CD4-positive, CD25-positive, alpha-beta regulatory T cell (primary cell): ENCODE data around the gene EBF4. TPM values are rescaled to one million over a fixed set of nuclear protein-coding genes. Genes with fewer than 3 reads are reported as not detected.

Experiments
- ATAC-seq, 2 donors: fragments of 150-1000 bp; cut with Tn5 transposase; one replicate each; pipeline ENCODE4 v1.10.0; 2021; ENCODE audit warnings: low read depth in 2 of 2, moderate number of reproducible peaks in 2 of 2, moderate library complexity in 1 of 2
- DNase-seq, 3 donors: peaks; one replicate each; pipeline versions ENCODE4 v3.0.0 to v3.0.0-alpha.2; 2012 to 2022; ENCODE audit warnings: mixed read lengths in 1 of 3
- H3K27ac ChIP-seq: one replicate; pipeline ENCODE4 v1.7.0; 2013; ENCODE audit warnings: mild to moderate bottlenecking, low read length; ENCODE audit not compliant: insufficient read depth, poor library complexity, severe bottlenecking
- H3K27me3 ChIP-seq: one replicate; pipeline ENCODE4 v1.7.0; 2013; ENCODE audit warnings: low read length; ENCODE audit not compliant: control insufficient read depth, insufficient read depth
- H3K36me3 ChIP-seq: one replicate; pipeline ENCODE4 v1.7.0; 2013; ENCODE audit warnings: mild to moderate bottlenecking, low read length, moderate library complexity; ENCODE audit not compliant: control insufficient read depth, insufficient read depth
- H3K4me1 ChIP-seq: 2 replicates; pipeline ENCODE4 v1.7.0; 2013; ENCODE audit warnings: mild to moderate bottlenecking, low read length; ENCODE audit not compliant: insufficient read depth, control insufficient read depth, poor library complexity, severe bottlenecking
- H3K4me3 ChIP-seq: one replicate; pipeline ENCODE4 v1.7.0; 2013; ENCODE audit warnings: low read depth, mild to moderate bottlenecking, low read length, moderate library complexity
- H3K9me3 ChIP-seq, 2 experiments: 1 replicate in 1 of 2; 2 replicates in 1 of 2; pipeline ENCODE4 v1.7.0; 2013; ENCODE audit warnings: low read length in 2 of 2, mild to moderate bottlenecking in 1 of 2, moderate library complexity in 1 of 2; ENCODE audit not compliant: control insufficient read depth in 2 of 2
- H3K27ac Mint-ChIP-seq, 3 donors: one replicate each; pipeline ENCODE4 v1.8.0; 2020 to 2022; ENCODE audit warnings: mild to moderate bottlenecking in 3 of 3, mixed read lengths in 3 of 3, moderate library complexity in 2 of 3
- H3K27me3 Mint-ChIP-seq: one replicate; pipeline ENCODE4 v1.8.0; 2022; ENCODE audit warnings: mild to moderate bottlenecking, mixed read lengths
- H3K36me3 Mint-ChIP-seq: one replicate; pipeline ENCODE4 v1.8.0; 2020; ENCODE audit warnings: mixed read lengths
- H3K4me1 Mint-ChIP-seq, 4 donors: one replicate each; pipeline ENCODE4 v1.8.0; 2020 to 2022; ENCODE audit warnings: mixed read lengths in 4 of 4, mild to moderate bottlenecking in 1 of 4
- H3K4me3 Mint-ChIP-seq, 4 donors: one replicate each; pipeline ENCODE4 v1.8.0; 2020 to 2022; ENCODE audit warnings: mild to moderate bottlenecking in 4 of 4, mixed read lengths in 4 of 4, moderate library complexity in 3 of 4
- H3K9me3 Mint-ChIP-seq, 7 donors: one replicate each; pipeline ENCODE4 v1.8.0; 2020 to 2022; ENCODE audit warnings: mixed read lengths in 7 of 7, mild to moderate bottlenecking in 3 of 7, moderate library complexity in 2 of 7
- polyA plus RNA-seq, 4 donors: library from polyadenylated mRNA; unstranded; fragments of 300-500 nt; fragmentation: Illumina TruSeq; gene quantifications; one replicate each; pipeline ENCODE4 v1.2.3, GENCODE V29; 2021
- total RNA-seq: library from RNA; stranded (reverse); gene quantifications from one replicate; pipeline ENCODE4 v1.2.3, GENCODE V29; 2022

EBF4 gene, protein sequence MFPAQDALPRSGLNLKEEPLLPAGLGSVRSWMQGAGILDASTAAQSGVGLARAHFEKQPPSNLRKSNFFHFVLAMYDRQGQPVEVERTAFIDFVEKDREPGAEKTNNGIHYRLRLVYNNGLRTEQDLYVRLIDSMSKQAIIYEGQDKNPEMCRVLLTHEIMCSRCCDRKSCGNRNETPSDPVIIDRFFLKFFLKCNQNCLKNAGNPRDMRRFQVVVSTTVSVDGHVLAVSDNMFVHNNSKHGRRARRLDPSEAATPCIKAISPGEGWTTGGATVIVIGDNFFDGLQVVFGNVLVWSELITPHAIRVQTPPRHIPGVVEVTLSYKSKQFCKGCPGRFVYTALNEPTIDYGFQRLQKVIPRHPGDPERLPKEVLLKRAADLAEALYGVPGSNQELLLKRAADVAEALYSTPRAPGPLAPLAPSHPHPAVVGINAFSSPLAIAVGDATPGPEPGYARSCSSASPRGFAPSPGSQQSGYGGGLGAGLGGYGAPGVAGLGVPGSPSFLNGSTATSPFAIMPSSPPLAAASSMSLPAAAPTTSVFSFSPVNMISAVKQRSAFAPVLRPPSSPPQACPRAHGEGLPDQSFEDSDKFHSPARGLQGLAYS
- total RNA-seq (1.8 TPM), polyA plus RNA-seq (under 1 TPM in 2 of 4 donors, not detected in 2; 0.36 to 0.76 TPM)

- Mint-ChIP-seq H3K4me3 (peak within 1 kb of the TSS; percentile 91 to 95 (median 93)), H3K36me3 (no peaks in the 10 kb centered on the region), H3K4me1 (peaks cover 0 to 30% (median 20%) of the 10 kb centered on the region in 4 donors), H3K27ac (peak within 1 kb of the TSS in 2 of 3 donors; percentile 68 to 85), H3K9me3 (peaks cover 0 to 4% (median 0%) of the 10 kb centered on the region in 7 donors), H3K27me3 (peaks cover 66% of the 10 kb centered on the region)
- peak within 1 kb of the TSS; percentile 48 for H3K4me3 ChIP-seq
- DNase-seq (peak; percentile 19 to 28 (median 22)), ATAC-seq (no peak)
- no peak within 1 kb of the TSS for H3K27ac ChIP-seq
- no peaks in the 10 kb centered on the region for H3K36me3 ChIP-seq
- H3K4me1 ChIP-seq = peaks cover 25% of the 10 kb centered on the region
- H3K9me3 ChIP-seq = no peaks in the 10 kb centered on the region
- H3K27me3 ChIP-seq = peaks cover 29% of the 10 kb centered on the region
These were observed at the start of gene EBF4 for GRCh38 chr20:2692036-2692885. Gene EBF4, plus strand, starts transcription at chr20:2692780. Its CDS starts 866 bp downstream, at chr20:2693646.

DNA sequence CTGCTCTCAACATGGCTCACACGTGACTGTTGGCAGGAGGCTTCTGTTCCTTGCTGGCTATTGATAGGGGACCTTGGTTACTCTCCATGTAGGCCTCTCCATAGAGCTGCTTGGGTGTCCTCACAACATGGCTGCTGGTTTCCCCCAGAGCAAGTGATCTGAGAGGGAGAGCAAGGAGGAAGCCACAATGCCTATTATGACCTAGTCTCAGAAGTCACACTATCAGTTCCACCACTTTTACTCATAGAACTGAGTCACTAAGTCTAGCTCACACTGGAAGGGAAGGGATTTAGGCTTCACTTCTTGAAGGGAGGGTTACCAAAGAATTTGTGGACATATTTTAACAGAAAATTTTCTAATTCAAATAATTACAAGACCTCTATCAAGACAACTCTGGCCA, 48.9 kb upstream of the EBF4 start:
- peaks cover 0 to 10% (median 6%) of the 10 kb centered on the region in 4 donors for H3K4me1 Mint-ChIP-seq
- no peaks in the 10 kb centered on the region for H3K9me3 Mint-ChIP-seq
- no peak for ATAC-seq
- Histone ChIP-seq H3K36me3 (no peaks in the 10 kb centered on the region), H3K4me1 (no peaks in the 10 kb centered on the region), H3K27me3 (no peaks in the 10 kb centered on the region), H3K9me3 (no peaks in the 10 kb centered on the region), H3K27ac (no peak overlapping the region), H3K4me3 (no peak overlapping the region)
- H3K36me3 Mint-ChIP-seq = peaks cover 17% of the 10 kb centered on the region
- H3K27ac Mint-ChIP-seq = no peak overlapping the region
- no peak overlapping the region for H3K4me3 Mint-ChIP-seq
- no peak for DNase-seq
- H3K27me3 Mint-ChIP-seq = peaks cover 4% of the 10 kb centered on the region

- Mint-ChIP-seq H3K27me3 (peaks cover 4% of the 10 kb centered on the region), H3K4me1 (peaks cover 9 to 46% (median 19%) of the 10 kb centered on the region in 4 donors), H3K9me3 (no peaks in the 10 kb centered on the region), H3K36me3 (peaks cover 21% of the 10 kb centered on the region), H3K4me3 (peak within 1 kb of the TSS; percentile 91 to 97 (median 92)), H3K27ac (peak within 1 kb of the TSS; percentile 81 to 92 (median 85))
- H3K4me3 ChIP-seq = peak within 1 kb of the TSS; percentile 89
- H3K27ac ChIP-seq = peak within 1 kb of the TSS; percentile 87
- peaks cover 34% of the 10 kb centered on the region for H3K4me1 ChIP-seq
- H3K27me3 ChIP-seq = no peaks in the 10 kb centered on the region
- peak; percentile 90 to 97 (median 94) for DNase-seq
- H3K9me3 ChIP-seq = no peaks in the 10 kb centered on the region
- peak; percentile 93 to 94 for ATAC-seq
- peaks cover 31% of the 10 kb centered on the region for H3K36me3 ChIP-seq
These were observed 40.5 kb upstream of the EBF4 start, which contains the start of gene NOP56 for GRCh38 chr20:2651772-2652723. Gene NOP56, plus strand, starts transcription at chr20:2652632. Its CDS starts 29 bp downstream, at chr20:2652661.

- peaks cover 9 to 44% (median 18%) of the 10 kb centered on the region in 4 donors for H3K4me1 Mint-ChIP-seq
- H3K4me3 ChIP-seq = peak overlapping the region; percentile 89
- peak overlapping the region; percentile 87 for H3K27ac ChIP-seq
- DNase-seq (no peak), ATAC-seq (peak; percentile 48 to 53)
- no peaks in the 10 kb centered on the region for H3K27me3 ChIP-seq
- H3K27ac Mint-ChIP-seq = peak overlapping the region; percentile 69 to 85 (median 72)
- no peaks in the 10 kb centered on the region for H3K9me3 Mint-ChIP-seq
- H3K36me3 Mint-ChIP-seq = peaks cover 30% of the 10 kb centered on the region
- H3K9me3 ChIP-seq = no peaks in the 10 kb centered on the region
- H3K36me3 ChIP-seq = peaks cover 39% of the 10 kb centered on the region
- peak overlapping the region; percentile 91 to 93 (median 92) for H3K4me3 Mint-ChIP-seq
- peaks cover 34% of the 10 kb centered on the region for H3K4me1 ChIP-seq
- peaks cover 2% of the 10 kb centered on the region for H3K27me3 Mint-ChIP-seq
These were observed 39.6 kb upstream of the EBF4 start for GRCh38 chr20:2652724-2653555.

DNA sequence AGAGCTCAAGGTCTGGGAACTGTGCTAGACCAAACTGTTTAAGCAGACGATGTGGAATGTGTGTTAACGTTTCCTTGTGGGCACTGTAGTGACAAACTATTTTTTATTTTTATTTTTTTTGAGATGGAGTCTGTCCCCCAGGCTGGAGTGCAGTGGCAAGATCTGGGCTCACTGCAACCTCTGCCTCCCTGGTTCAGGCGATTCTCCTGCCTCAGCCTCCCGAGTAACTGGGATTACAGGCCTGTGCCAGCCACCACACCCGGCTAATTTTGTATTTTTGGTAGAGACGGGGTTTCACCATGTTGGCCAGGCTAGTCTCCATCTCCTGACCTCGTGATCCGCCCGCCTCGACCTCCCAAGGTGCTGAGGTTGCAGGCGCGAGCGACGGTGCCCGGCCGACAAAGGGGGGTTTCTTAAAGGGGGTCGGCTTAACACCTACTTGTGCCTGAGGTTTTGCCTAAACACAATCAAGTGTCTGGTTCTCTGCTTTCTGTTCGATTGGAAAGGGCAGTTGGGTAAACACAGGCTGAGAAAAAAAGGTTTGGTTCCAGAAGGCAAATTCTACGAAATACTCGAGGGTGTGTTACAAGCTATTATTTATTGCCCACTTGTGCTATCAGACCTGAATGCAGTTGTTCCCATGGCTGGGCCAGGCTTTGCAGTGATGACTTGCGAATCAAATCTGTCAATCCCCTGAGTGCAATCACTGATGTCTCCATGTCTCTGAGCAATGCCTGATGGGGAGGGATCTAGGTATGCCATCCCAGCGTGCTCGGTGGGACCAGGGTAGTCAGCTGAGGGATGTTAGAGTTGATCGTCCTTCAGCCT, 38.8 kb upstream of the EBF4 start:
- no peaks in the 10 kb centered on the region for H3K9me3 Mint-ChIP-seq
- peaks cover 9 to 43% (median 17%) of the 10 kb centered on the region in 4 donors for H3K4me1 Mint-ChIP-seq
- H3K36me3 ChIP-seq = peaks cover 47% of the 10 kb centered on the region
- no peaks in the 10 kb centered on the region for H3K27me3 ChIP-seq
- DNase-seq (no peak), ATAC-seq (no peak)
- peak overlapping the region; percentile 89 for H3K4me3 ChIP-seq
- H3K36me3 Mint-ChIP-seq = peaks cover 35% of the 10 kb centered on the region
- no peaks in the 10 kb centered on the region for H3K9me3 ChIP-seq
- H3K4me1 ChIP-seq = peaks cover 34% of the 10 kb centered on the region
- H3K27ac ChIP-seq = peak overlapping the region; percentile 87
- H3K27ac Mint-ChIP-seq = peak overlapping the region in 2 of 3 donors; percentile 72 to 85
- peak overlapping the region; percentile 91 to 93 (median 92) for H3K4me3 Mint-ChIP-seq
- H3K27me3 Mint-ChIP-seq = no peaks in the 10 kb centered on the region

DNA sequence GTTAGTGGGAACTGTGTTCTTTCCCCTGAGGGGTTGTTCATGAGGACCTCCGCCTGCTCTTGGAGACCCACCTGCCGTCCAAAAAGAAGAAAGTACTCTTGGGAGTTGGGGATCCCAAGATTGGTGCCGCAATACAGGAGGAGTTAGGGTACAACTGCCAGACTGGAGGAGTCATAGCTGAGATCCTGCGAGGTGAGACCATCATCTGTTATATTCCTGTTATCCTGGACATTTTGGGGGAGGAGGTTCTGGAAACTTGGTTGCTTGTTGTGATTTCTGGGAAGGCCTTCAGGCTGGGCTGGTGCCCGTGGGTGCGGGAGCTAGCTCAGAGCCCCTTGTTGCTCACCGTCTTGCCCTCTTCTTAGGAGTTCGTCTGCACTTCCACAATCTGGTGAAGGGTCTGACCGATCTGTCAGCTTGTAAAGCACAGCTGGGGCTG, 38.2 kb upstream of the EBF4 start:
- Mint-ChIP-seq H3K9me3 (no peaks in the 10 kb centered on the region), H3K4me1 (peaks cover 9 to 43% (median 18%) of the 10 kb centered on the region in 4 donors), H3K36me3 (peaks cover 40% of the 10 kb centered on the region), H3K27me3 (no peaks in the 10 kb centered on the region), H3K27ac (peak overlapping the region in 2 of 3 donors; percentile 46 to 72), H3K4me3 (peak overlapping the region; percentile 91 to 93 (median 92))
- peaks cover 54% of the 10 kb centered on the region for H3K36me3 ChIP-seq
- DNase-seq (no peak), ATAC-seq (no peak)
- H3K9me3 ChIP-seq = no peaks in the 10 kb centered on the region
- no peak overlapping the region for H3K27ac ChIP-seq
- peak overlapping the region; percentile 89 for H3K4me3 ChIP-seq
- peaks cover 34% of the 10 kb centered on the region for H3K4me1 ChIP-seq
- H3K27me3 ChIP-seq = no peaks in the 10 kb centered on the region
